Thyroid gland (tissue), 4 donors: ENCODE data around the gene LRRIQ4.

Source experiments
- CTCF ChIP-seq, 6 experiments: fragments of 200-600 bp in 3 of 6; fragments of 450-650 bp in 3 of 6; sonication (generic) in 3 of 6; IDR thresholded peaks; one replicate each; pipeline ENCODE4 v1.5.1; 2016 to 2019; ENCODE audit warnings: antibody characterized with exemption in 6 of 6, mild to moderate bottlenecking in 2 of 6, inconsistent platforms in 1 of 6, moderate library complexity in 1 of 6
- POLR2A ChIP-seq, 2 donors: fragments of 450-650 bp; IDR thresholded peaks; one replicate each; pipeline ENCODE4 v1.6.1; 2017; ENCODE audit warnings: antibody characterized with exemption in 2 of 2, mild to moderate bottlenecking in 2 of 2, moderate library complexity in 1 of 2

GRCh38 chr3:169847896-169848295 lies 35.2 kb downstream of the LRRIQ4 start:
- TF ChIP-seq CTCF (IDR thresholded peaks at IDR 0.05) (no peak), POLR2A (IDR thresholded peaks at IDR 0.05) (no peak)
